ENCODE data around the gene LCE3C. TPM values are rescaled to one million over a fixed set of nuclear protein-coding genes. Genes with fewer than 3 reads are reported as not detected.

The LCE3C gene
- total RNA-seq, 1 donor from 2014 or later, result not detected

GRCh38 chr1:152640351-152640750, 40.3 kb downstream of the LCE3C start:
- no peak for TF ChIP-seq CTCF (IDR thresholded peaks at IDR 0.05)
- DNase-seq (ENCODE audit: low spot score), result no peak
- Mint-ChIP-seq H3K36me3 (ENCODE audit: low read depth) (no peaks in the 10 kb centered on the region), H3K4me1 (ENCODE audit: low read depth) (no peaks in the 10 kb centered on the region), H3K9me3 (ENCODE audit: low read depth) (peaks cover 31% of the 10 kb centered on the region), H3K27me3 (ENCODE audit: low read depth) (no peaks in the 10 kb centered on the region), H3K27ac (ENCODE audit: unreplicated experiment) (no peak overlapping the region), H3K4me3 (ENCODE audit: unreplicated experiment) (no peak overlapping the region)

DNA sequence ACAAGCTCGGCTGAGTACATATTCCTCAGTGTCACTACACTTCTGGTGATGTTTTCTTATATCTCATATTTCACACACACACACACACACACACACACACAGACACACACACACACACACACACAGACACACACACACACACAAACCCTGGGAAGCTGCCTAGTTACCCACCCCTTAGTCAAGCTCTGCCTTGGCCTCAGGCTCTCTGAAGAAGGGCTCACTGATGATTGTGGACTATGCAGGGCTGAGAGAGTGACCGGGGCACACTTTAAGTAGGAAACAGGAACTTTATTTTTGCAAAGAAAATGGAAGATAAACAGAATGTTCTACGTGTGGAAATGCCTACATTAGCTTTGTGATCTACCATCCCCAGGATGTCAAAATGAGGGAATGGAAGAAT, 43.9 kb downstream of the LCE3C start:
- Mint-ChIP-seq H3K9me3 (ENCODE audit: low read depth) (peaks cover 24% of the 10 kb centered on the region), H3K4me3 (ENCODE audit: unreplicated experiment) (no peak overlapping the region), H3K36me3 (ENCODE audit: low read depth) (no peaks in the 10 kb centered on the region), H3K4me1 (ENCODE audit: low read depth) (no peaks in the 10 kb centered on the region), H3K27me3 (ENCODE audit: low read depth) (no peaks in the 10 kb centered on the region), H3K27ac (ENCODE audit: unreplicated experiment) (no peak overlapping the region)
- no peak for TF ChIP-seq CTCF (IDR thresholded peaks at IDR 0.05)
- DNase-seq (ENCODE audit: low spot score), result no peak

DNA sequence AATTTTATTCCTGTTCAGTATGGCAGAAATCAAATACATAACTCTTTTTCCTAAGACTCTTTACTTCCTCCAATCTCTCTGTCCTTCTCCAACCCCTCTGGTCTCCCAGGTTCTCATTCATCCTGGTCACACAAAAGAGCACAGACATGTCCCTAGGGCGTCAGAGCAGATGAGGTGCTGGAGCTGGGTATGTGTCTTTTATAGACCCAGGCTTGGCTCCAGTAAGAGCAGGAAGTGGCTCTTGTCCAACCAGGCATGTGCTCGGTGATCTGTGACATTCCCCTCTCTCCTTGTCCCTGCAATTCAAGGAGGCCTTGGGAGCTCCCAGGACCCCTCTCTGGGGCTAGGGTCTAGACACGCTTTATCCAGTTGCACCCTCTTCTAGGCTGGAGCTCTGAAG, 45.1 kb downstream of the LCE3C start:
- TF ChIP-seq CTCF (IDR thresholded peaks at IDR 0.05), result no peak
- H3K9me3 Mint-ChIP-seq (ENCODE audit: low read depth), result peaks cover 17% of the 10 kb centered on the region

DNA sequence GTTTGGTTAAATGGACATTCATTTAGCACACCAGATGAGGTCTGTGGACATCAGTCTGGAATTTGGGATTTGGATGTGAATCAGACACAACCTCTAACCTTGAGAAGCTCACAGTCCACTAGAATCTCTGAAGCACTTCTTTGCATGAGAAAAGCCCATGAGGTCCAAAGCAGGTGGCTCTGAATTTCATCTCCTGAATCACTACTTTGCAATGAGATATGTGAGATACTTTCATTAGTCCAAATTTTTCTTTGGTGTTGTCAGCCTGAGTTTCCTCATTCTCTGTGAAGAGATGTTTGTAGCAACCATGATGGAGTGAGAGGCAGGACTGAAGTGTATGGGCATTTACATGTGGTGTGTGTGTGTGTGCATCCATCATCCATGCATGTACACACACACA, 46.6 kb downstream of the LCE3C start:
- Mint-ChIP-seq H3K27ac (ENCODE audit: unreplicated experiment) (no peak overlapping the region), H3K9me3 (ENCODE audit: low read depth) (peaks cover 13% of the 10 kb centered on the region), H3K4me1 (ENCODE audit: low read depth) (no peaks in the 10 kb centered on the region), H3K36me3 (ENCODE audit: low read depth) (no peaks in the 10 kb centered on the region), H3K4me3 (ENCODE audit: unreplicated experiment) (no peak overlapping the region), H3K27me3 (ENCODE audit: low read depth) (no peaks in the 10 kb centered on the region)
- DNase-seq (ENCODE audit: low spot score), result no peak
- no peak for TF ChIP-seq CTCF (IDR thresholded peaks at IDR 0.05)

More for the DNA sequence above, 45.1 kb downstream of the LCE3C start:
- H3K36me3 Mint-ChIP-seq (ENCODE audit: low read depth), result no peaks in the 10 kb centered on the region
- no peaks in the 10 kb centered on the region for H3K4me1 Mint-ChIP-seq (ENCODE audit: low read depth)
- no peak overlapping the region for H3K27ac Mint-ChIP-seq (ENCODE audit: unreplicated experiment)
- no peak overlapping the region for H3K4me3 Mint-ChIP-seq (ENCODE audit: unreplicated experiment)
- H3K27me3 Mint-ChIP-seq (ENCODE audit: low read depth), result no peaks in the 10 kb centered on the region
- no peak for DNase-seq (ENCODE audit: low spot score)

Other genes with a start within 250 kb of the LCE3C start
- gene FLG2, start 240.2 kb upstream of the LCE3C start, total RNA-seq, result not detected in 3 replicates
- not detected in 3 replicates for gene CRNN, start 186.0 kb upstream of the LCE3C start, total RNA-seq
- not detected in 3 replicates for gene LCE5A, start 89.4 kb upstream of the LCE3C start, total RNA-seq
- gene CRCT1, start 85.8 kb upstream of the LCE3C start, total RNA-seq, result not detected in 3 replicates
- not detected in 3 replicates for gene LCE3E, start 33.5 kb upstream of the LCE3C start, total RNA-seq
- gene LCE3D, start 19.7 kb upstream of the LCE3C start, total RNA-seq, result not detected in 3 replicates
- not detected in 3 replicates for gene LCE3B, start 13.6 kb downstream of the LCE3C start, total RNA-seq
- gene LCE3A, start 22.9 kb downstream of the LCE3C start, total RNA-seq, result not detected in 3 replicates
- gene LCE2D, start 63.1 kb downstream of the LCE3C start, total RNA-seq, result not detected in 3 replicates
- not detected in 3 replicates for gene LCE2C, start 75.0 kb downstream of the LCE3C start, total RNA-seq
- gene LCE2B, start 85.9 kb downstream of the LCE3C start, total RNA-seq, result not detected in 3 replicates
- gene LCE2A, start 98.1 kb downstream of the LCE3C start, total RNA-seq, result not detected in 3 replicates
- gene LCE4A, start 107.9 kb downstream of the LCE3C start, total RNA-seq, result not detected in 3 replicates
- not detected in 3 replicates for gene KPRP, start 157.8 kb downstream of the LCE3C start, total RNA-seq
- not detected in 3 replicates for gene LCE1F, start 174.9 kb downstream of the LCE3C start, total RNA-seq
- not detected in 3 replicates for gene LCE1E, start 186.0 kb downstream of the LCE3C start, total RNA-seq
- not detected in 3 replicates for gene LCE1D, start 196.5 kb downstream of the LCE3C start, total RNA-seq
- gene LCE1C, start 206.4 kb downstream of the LCE3C start, total RNA-seq, result not detected in 3 replicates
- not detected in 3 replicates for gene LCE1B, start 211.7 kb downstream of the LCE3C start, total RNA-seq
- not detected in 3 replicates for gene LCE1A, start 227.2 kb downstream of the LCE3C start, total RNA-seq
- not detected in 3 replicates for gene LCE6A, start 242.6 kb downstream of the LCE3C start, total RNA-seq